ENCODE results near the gene PIP4K2C.

DNA sequence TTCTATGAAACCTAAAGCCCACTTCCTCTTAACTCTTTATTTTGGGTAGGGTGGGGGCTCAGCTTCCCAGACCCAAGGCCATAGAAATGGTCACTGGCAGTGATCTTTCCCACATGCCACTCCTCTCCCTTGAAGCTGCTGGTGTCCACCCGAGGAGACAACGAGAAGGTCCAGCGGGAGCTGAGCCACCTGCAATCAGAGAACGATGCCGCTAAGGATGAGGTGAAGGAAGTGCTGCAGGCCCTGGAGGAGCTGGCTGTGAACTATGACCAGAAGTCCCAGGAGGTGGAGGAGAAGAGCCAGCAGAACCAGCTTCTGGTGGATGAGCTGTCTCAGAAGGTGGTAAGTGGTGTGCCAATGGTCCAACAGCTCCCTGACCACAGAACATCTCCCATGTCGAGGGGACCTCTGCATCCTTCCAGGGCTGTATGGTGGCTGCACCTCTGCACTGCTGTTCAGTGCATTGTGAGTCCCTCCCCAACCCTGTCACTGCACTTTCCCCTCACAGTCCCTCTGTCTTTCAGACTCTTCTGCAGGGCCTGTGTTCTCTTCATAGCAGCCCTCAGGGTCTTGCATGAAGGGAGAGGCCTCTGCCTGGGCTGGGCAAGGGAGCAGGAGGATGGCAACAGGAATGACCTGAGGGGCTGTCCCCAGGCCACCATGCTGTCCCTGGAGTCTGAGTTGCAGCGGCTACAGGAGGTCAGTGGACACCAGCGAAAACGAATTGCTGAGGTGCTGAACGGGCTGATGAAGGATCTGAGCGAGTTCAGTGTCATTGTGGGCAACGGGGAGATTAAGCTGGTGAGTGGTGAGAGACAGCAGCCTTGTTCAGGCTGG lies 18.8 kb upstream of the PIP4K2C start:
- TF ChIP-seq, protein P1, sequence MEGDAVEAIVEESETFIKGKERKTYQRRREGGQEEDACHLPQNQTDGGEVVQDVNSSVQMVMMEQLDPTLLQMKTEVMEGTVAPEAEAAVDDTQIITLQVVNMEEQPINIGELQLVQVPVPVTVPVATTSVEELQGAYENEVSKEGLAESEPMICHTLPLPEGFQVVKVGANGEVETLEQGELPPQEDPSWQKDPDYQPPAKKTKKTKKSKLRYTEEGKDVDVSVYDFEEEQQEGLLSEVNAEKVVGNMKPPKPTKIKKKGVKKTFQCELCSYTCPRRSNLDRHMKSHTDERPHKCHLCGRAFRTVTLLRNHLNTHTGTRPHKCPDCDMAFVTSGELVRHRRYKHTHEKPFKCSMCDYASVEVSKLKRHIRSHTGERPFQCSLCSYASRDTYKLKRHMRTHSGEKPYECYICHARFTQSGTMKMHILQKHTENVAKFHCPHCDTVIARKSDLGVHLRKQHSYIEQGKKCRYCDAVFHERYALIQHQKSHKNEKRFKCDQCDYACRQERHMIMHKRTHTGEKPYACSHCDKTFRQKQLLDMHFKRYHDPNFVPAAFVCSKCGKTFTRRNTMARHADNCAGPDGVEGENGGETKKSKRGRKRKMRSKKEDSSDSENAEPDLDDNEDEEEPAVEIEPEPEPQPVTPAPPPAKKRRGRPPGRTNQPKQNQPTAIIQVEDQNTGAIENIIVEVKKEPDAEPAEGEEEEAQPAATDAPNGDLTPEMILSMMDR (IDR thresholded peaks at IDR 0.05) = no peak
- no peak for TF ChIP-seq POLR2A (IDR thresholded peaks at IDR 0.05)
